GM12865 (cell line): ENCODE results near the gene ADPRM.

Experiments used
- DNase-seq: peaks from one replicate; pipeline ENCODE4 v3.0.0; 2010; ENCODE audit warnings: low read depth
- H3K4me3 ChIP-seq: 2 replicates; pipeline ENCODE4 v1.5.1; 2011; ENCODE audit warnings: mild to moderate bottlenecking, low read depth, low read length, control low read depth
- TF ChIP-seq, protein P1 (sequence below): IDR thresholded peaks from 2 replicates; pipeline ENCODE4 v1.5.1; 2011; ENCODE audit warnings: low read length, control low read depth, low read depth, inconsistent platforms; ENCODE audit not compliant: insufficient read depth; ENCODE audit errors: missing control alignments

Gene ADPRM, protein sequence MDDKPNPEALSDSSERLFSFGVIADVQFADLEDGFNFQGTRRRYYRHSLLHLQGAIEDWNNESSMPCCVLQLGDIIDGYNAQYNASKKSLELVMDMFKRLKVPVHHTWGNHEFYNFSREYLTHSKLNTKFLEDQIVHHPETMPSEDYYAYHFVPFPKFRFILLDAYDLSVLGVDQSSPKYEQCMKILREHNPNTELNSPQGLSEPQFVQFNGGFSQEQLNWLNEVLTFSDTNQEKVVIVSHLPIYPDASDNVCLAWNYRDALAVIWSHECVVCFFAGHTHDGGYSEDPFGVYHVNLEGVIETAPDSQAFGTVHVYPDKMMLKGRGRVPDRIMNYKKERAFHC

DNA sequence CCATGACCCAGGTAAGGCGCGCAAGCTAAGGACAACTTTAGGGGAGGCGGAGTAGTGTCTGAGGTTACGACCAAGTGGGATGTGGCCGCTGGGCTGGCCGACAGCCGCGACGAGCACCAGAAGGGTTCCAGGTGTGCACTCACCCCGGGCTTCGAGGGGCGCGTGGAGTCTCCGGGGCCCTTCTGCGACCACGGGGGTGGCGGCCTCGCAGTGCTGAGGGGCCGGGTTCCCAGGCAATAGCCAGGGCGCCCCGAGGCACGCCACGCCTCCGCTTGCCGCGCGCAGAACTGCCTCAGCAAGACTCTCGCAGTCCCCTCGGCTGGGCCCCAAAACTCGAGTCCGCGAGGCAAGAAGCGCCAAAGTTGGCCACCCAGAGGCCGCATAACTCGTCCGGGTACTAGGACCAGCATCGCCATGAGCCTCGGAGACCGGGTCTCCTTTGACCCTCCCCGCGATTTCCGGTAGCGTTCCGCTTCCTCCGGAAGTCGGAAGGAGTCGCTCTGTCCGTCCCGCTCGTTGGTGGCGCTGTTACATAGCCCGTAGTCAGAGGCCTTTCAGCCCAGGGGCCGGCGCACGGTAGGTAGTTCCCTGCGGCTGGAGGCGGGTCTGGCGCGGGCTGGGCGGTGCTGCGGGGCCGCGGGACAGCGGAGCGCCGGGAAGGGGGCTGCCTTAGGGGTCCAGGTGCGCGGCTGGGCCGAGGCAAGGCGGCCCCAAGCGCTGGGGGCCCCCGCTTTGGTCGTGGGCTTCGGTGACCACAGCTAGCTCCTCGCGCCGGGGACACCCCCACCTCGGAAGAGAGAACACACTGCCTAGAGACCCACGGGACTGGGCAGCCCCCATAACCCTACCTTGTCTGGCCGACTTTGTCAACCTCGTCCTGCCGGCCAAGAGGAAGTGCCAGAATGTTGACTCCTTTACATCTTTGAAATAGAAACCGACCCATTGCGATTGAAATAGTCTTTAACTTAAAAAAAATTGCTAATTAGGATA is at the start of gene ADPRM, which contains the start of gene SCO1:
Gene ADPRM (plus strand): TSS at position 503 of the 990 bp plus-strand sequence. CDS start 7,333 bp downstream, outside the sequence.
Gene SCO1 (minus strand): TSS at position 442 of the 990 bp plus-strand sequence. CDS start 26 bp downstream, at position 416.
- TF ChIP-seq, protein P1, sequence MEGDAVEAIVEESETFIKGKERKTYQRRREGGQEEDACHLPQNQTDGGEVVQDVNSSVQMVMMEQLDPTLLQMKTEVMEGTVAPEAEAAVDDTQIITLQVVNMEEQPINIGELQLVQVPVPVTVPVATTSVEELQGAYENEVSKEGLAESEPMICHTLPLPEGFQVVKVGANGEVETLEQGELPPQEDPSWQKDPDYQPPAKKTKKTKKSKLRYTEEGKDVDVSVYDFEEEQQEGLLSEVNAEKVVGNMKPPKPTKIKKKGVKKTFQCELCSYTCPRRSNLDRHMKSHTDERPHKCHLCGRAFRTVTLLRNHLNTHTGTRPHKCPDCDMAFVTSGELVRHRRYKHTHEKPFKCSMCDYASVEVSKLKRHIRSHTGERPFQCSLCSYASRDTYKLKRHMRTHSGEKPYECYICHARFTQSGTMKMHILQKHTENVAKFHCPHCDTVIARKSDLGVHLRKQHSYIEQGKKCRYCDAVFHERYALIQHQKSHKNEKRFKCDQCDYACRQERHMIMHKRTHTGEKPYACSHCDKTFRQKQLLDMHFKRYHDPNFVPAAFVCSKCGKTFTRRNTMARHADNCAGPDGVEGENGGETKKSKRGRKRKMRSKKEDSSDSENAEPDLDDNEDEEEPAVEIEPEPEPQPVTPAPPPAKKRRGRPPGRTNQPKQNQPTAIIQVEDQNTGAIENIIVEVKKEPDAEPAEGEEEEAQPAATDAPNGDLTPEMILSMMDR, result peak; percentile 35
- peak; percentile 96 for DNase-seq
- H3K4me3 ChIP-seq, result peak within 1 kb of the TSS; percentile 79

DNA sequence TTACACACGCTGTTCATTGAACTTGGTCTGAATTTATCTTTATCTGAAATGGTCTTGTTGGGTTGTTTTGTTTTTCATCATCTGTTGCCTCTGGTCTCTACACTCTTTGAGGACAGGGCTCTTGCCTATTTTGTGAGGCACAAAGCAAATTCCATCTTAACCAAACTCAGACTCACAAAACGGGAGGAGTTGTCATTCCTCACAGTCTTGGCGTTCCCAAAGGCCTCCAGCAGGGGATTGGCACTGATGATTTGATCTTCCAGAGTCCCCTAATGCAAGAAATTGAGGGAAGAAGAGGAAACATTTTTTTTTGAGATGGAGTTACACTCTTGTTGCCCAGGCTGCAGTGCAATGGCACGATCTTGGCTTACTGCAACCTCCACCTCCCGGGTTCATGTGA is 49.0 kb upstream of the ADPRM start:
- no peak overlapping the region for H3K4me3 ChIP-seq
- DNase-seq, result no peak
- TF ChIP-seq, protein P1, result no peak

DNA sequence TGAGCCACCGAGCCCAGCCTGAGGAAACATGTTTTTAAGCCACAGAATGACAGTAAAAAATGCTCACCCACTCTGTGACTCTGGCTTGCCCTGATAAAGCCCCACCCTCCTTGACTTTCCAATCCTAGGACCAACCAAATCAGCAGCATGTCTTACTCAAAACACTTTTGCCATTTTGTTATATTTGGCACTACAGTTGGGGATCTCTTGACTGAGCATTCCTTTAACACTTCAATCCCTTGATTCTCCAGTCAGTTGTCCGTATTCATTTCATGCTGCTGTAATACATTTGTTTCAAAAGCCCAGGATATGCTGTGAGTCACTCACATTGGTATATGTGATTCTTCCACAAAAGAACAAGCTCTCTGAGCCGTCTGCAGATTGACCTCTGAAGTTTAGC is 48.4 kb upstream of the ADPRM start:
- TF ChIP-seq, protein P1, result no peak
- H3K4me3 ChIP-seq, result no peak overlapping the region

DNA sequence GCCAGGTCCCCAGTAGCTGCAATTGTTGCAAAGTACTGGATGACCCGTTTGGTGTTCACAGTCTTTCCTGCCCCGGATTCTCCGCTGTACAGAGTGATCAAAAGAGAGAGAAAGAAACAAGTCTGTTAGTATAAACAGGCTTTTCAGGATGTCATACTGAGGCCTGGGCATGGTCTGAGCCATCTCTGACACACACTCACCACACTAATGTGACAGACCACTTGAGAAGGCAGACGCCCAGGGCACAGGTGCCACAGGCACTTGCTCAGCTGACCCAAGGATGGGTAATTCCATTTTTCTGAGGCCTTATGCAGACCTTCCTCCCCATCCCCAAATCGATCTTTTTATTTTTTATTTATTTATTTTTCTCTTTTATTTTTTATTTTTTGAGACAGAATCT is 47.8 kb upstream of the ADPRM start:
- H3K4me3 ChIP-seq, result no peak overlapping the region
- TF ChIP-seq, protein P1, result no peak

More for the DNA sequence above, 48.4 kb upstream of the ADPRM start:
- no peak for DNase-seq

DNA sequence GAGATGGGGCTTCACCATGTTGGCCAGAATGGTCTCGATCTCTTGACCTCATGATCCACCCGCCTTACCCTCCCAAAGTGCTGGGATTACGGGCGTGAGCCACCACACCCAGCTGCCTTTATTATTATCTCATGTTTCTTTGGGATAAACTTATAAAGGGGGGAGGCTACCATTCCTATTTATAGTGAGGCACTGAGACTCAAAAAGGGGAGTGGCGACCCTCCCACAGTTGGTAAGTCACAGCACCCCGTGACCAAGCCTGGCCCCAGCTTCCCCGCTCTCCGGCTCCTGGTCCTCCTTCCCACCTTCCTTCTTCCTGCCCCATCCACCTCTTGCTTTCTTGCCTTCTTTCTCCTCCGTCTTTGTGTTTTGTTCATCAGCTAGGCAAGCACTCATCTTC is 45.5 kb upstream of the ADPRM start:
- no peak overlapping the region for H3K4me3 ChIP-seq
- no peak for DNase-seq
- TF ChIP-seq, protein P1, result no peak

More for the DNA sequence above, 47.8 kb upstream of the ADPRM start:
- DNase-seq, result no peak

DNA sequence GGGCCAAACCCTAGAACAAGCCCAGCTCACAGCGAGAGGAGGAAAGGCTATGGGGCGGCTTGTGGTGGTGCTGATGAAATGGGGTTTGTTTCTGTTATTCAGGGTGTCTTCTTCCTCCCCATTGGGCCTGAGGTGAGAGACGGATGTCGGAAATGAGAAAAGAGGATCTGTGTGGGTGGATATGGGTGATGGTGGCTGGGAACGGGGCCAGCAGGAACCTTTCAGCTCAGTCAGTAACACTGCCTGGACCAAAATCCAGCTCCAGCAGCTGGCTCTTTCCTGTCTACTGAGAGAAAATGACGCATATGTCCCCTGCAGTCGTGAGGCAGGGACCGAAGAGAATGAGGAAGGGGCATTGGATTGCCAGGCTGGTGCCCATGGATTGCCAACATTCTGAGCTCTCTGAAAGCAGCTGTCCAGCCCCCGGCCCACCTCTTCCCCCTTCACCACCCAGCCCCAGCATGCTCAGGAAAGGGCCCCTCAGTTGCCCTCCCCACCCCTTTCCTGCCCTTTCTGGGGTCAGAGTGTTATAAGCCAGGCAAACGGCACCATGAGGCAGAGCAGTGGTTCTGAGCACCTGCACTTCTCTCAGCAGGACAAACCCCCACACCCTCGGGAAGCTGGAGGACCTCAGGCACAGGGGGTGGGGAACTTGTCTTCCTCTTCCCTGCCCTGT is 44.3 kb upstream of the ADPRM start:
- no peak overlapping the region for H3K4me3 ChIP-seq
- TF ChIP-seq, protein P1, result no peak
- no peak for DNase-seq
